ENCODE results near the gene FOSL1.

Gene FOSL1

GRCh38 chr11:65922565-65922964 lies 22.4 kb upstream of the FOSL1 start:
- no peak for TF ChIP-seq Cebpa-rat (IDR thresholded peaks at IDR 0.05)
- H3K36me3 ChIP-seq: peaks cover 15 to 38% (median 24%) of the 10 kb centered on the region in 11 experiments
- no peak overlapping the region for H3K4me2 ChIP-seq

DNA sequence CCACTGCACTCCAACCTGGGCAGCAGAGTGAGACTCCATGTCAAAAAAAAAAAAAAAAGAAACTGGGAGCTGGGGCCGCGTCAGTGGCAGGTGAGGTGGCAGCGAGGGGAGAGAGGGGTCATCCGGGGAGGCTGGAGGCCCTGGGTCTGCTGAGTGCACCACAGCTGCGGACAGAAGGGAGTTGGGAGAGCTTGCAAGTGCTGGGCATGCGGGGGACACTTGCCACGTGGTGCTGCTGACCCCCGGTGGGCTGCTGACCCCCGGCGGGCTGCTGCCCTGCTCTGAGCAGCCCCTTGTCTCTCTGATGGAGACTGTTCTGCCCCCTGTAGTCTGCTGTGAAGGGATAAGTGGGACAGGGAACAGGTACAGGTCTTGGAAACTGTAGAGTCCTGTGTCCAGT lies 21.7 kb upstream of the FOSL1 start:
- peaks cover 15 to 38% (median 24%) of the 10 kb centered on the region in 11 experiments for H3K36me3 ChIP-seq
- no peak overlapping the region for H3K4me3 ChIP-seq
- peaks cover under 1 to 22% (median 8%) of the 10 kb centered on the region in 11 experiments; a peak in 11 of 22 replicates for H4K20me1 ChIP-seq
- H3K27ac ChIP-seq: no peak overlapping the region
- no peak for TF ChIP-seq Cebpa-rat (IDR thresholded peaks at IDR 0.05)
- H3K9ac ChIP-seq: peak overlapping the region in 3 of 11 experiments; percentile 21 to 26 (median 24); a peak in 2 of 22 replicates
- H3K4me2 ChIP-seq: no peak overlapping the region
- no peaks in the 10 kb centered on the region for H3K27me3 ChIP-seq
- H3K4me1 ChIP-seq: peaks cover 27 to 40% (median 32%) of the 10 kb centered on the region in 10 experiments
- H3K9me3 ChIP-seq (replicated peaks in 1 of 11): no peaks in the 10 kb centered on the region

More at GRCh38 chr11:65922565-65922964, 22.4 kb upstream of the FOSL1 start:
- Histone ChIP-seq H3K27ac (no peak overlapping the region), H4K20me1 (peaks cover 0 to 17% (median 6%) of the 10 kb centered on the region in 11 experiments; a peak in 10 of 22 replicates), H3K4me1 (peaks cover 27 to 40% (median 32%) of the 10 kb centered on the region in 10 experiments), H3K9me3 (replicated peaks in 1 of 11) (no peaks in the 10 kb centered on the region), H3K9ac (peak overlapping the region in 1 of 11 experiments; percentile 21; a peak in 1 of 22 replicates), H3K27me3 (no peaks in the 10 kb centered on the region), H3K4me3 (no peak overlapping the region)

DNA sequence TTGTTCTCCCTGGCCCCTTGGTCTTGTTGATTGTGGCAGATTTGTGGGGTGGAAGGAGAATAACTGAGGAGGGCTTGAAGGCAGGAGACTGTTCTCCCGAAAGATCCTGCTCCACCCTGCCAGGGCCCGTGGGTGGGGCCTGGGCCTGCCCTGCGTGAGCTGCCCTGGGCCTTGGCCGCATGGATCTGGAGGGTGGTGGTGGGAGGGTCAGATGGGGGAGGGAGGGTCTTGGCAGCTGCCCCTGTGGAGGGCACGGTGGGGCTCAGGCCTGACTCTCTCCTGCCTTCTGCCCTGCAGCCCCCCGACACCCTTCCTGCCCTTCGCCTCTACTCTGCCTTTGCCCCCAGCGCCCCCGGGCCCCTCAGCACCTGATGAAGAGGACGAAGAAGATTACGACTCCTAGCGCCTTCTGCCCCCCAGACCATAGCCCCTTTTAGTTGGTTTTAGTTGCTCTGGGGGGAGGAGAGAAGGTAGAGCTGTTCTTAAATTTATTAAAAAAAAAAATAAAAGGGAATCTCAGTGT lies 20.9 kb upstream of the FOSL1 start:
- TF ChIP-seq Cebpa-rat (IDR thresholded peaks at IDR 0.05): no peak
- Histone ChIP-seq H3K4me1 (peaks cover 33 to 45% (median 37%) of the 10 kb centered on the region in 10 experiments), H3K27ac (peak overlapping the region in 3 of 11 experiments; percentile 82 to 83 (median 83); a peak in 3 of 22 replicates), H3K27me3 (no peaks in the 10 kb centered on the region), H3K4me2 (peak overlapping the region; percentile 91 to 100 (median 99)), H3K9ac (peak overlapping the region; percentile 72 to 89 (median 83); a peak in 19 of 22 replicates), H3K4me3 (peak overlapping the region in 8 of 10 experiments; percentile 65 to 90 (median 84); a peak in 14 of 20 replicates), H3K9me3 (replicated peaks in 1 of 11) (no peaks in the 10 kb centered on the region), H4K20me1 (peaks cover 5 to 29% (median 13%) of the 10 kb centered on the region in 11 experiments; a peak in 11 of 22 replicates), H3K36me3 (peaks cover 15 to 38% (median 24%) of the 10 kb centered on the region in 11 experiments)

DNA sequence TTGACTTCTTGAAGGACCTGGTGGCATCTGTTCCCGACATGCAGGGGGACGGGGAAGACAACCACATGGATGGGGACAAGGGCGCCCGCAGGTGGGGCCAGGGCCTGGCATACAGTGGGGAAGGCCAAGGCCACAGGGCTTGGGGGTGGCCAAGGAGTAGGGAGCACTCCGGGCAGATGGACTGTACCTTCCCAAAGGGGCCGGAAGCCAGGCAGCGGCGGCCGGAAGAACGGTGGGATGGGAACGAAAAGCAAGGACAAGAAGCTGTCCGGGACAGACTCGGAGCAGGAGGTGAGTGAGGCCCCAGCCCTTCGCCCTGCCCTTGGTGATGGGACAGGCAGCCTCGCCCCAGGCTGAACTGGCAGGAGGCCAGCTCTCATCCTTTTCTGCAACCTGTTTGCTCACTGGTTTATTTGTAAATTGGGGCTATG lies 20.2 kb upstream of the FOSL1 start:
- peak overlapping the region; percentile 91 to 100 (median 99) for H3K4me2 ChIP-seq
- H4K20me1 ChIP-seq: peaks cover 5 to 31% (median 19%) of the 10 kb centered on the region in 11 experiments; a peak in 13 of 22 replicates
- peaks cover 15 to 38% (median 24%) of the 10 kb centered on the region in 11 experiments for H3K36me3 ChIP-seq
- peaks cover 40 to 52% (median 44%) of the 10 kb centered on the region in 10 experiments for H3K4me1 ChIP-seq
- H3K27ac ChIP-seq: peak overlapping the region; percentile 8 to 84 (median 78); a peak in 20 of 22 replicates
- TF ChIP-seq Cebpa-rat (IDR thresholded peaks at IDR 0.05): no peak
- H3K4me3 ChIP-seq: peak overlapping the region; percentile 65 to 90 (median 84)
- H3K9me3 ChIP-seq (replicated peaks in 1 of 11): no peaks in the 10 kb centered on the region
- H3K9ac ChIP-seq: peak overlapping the region; percentile 72 to 89 (median 83)
- no peaks in the 10 kb centered on the region for H3K27me3 ChIP-seq

DNA sequence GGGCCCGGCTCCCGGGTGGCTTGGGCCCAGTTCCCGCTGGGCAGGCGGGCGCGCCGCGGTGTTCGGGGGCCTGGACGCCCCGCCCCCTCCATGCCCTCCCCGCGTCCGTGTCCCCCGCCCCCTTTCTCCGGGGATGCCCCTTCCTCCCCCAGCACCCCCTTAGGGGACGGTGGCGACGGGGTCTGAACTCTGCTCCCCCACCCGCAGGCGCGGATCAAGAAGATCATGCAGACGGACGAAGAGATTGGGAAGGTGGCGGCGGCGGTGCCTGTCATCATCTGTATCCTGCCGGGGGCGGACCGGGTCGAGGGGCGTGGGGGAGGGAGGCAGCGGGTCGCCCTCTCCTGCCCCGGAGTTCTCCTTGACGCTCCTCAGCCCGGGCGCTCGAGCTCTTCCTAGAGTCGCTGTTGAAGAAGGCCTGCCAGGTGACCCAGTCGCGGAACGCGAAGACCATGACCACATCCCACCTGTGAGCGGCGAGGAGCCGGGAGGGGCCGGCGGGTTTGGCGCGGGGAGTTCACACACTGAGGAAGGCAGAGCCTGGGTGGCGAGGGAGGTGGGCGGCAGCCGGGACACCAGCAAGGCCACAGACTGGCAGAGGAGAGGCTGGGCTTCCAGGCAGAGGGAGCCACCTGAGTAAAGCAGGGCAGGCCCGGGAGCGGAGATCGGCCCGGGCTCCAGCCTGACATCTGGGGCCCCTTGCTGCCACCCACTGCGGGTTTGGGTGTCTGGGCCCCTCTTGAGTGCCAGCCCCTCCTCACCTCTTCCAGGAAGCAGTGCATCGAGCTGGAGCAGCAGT lies 19.6 kb upstream of the FOSL1 start:
- peaks cover 46 to 58% (median 50%) of the 10 kb centered on the region in 10 experiments for H3K4me1 ChIP-seq
- H3K36me3 ChIP-seq: peaks cover 15 to 37% (median 24%) of the 10 kb centered on the region in 11 experiments
- H3K27ac ChIP-seq: peak overlapping the region; percentile 8 to 84 (median 78); a peak in 21 of 22 replicates

DNA sequence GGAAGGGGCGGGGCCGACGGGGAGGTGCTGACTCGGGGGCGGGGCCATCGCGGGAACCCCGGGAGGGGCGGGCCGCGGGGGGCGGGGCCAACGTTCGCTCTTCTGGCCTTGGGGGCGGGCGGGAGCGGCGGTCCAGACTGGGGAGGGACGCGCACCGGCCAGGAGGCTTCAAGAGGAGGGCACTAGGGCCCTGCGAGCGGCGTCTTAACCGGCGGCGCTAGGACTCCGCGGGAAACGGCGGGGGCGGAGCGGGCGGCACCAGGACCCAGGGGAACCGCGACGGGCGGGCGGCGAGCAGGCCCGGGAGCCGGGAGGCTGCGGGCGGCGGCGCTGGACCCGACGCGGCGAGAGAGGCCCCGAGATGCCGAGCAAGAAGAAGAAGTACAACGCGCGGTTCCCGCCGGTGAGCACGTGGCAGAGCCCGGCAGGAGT lies 19.0 kb upstream of the FOSL1 start, which contains the start of gene DRAP1:
DRAP1 (plus strand) TSS at position 286 of the 432 bp plus-strand sequence; CDS start at position 362, 76 bp downstream.
- Histone ChIP-seq H3K4me1 (peaks cover 51 to 61% (median 55%) of the 10 kb centered on the region in 10 experiments), H3K27me3 (no peaks in the 10 kb centered on the region), H3K9me3 (replicated peaks in 1 of 11) (no peaks in the 10 kb centered on the region), H3K4me2 (peak within 1 kb of the TSS; percentile 94 to 100 (median 99)), H3K4me3 (peak within 1 kb of the TSS; percentile 78 to 99 (median 92)), H3K9ac (peak within 1 kb of the TSS; percentile 89 to 99 (median 96)), H3K36me3 (peaks cover 15 to 36% (median 24%) of the 10 kb centered on the region in 11 experiments), H3K27ac (peak within 1 kb of the TSS; percentile 90 to 97 (median 93)), H4K20me1 (peaks cover 5 to 36% (median 24%) of the 10 kb centered on the region in 11 experiments; a peak in 14 of 22 replicates)
- no peak for TF ChIP-seq Cebpa-rat (IDR thresholded peaks at IDR 0.05)

More for the DNA sequence above, 19.6 kb upstream of the FOSL1 start:
- Histone ChIP-seq H3K27me3 (no peaks in the 10 kb centered on the region), H4K20me1 (peaks cover 5 to 36% (median 24%) of the 10 kb centered on the region in 11 experiments; a peak in 14 of 22 replicates), H3K9ac (peak overlapping the region; percentile 72 to 89 (median 83)), H3K4me2 (peak overlapping the region; percentile 91 to 100 (median 99)), H3K9me3 (replicated peaks in 1 of 11) (no peaks in the 10 kb centered on the region), H3K4me3 (peak overlapping the region; percentile 65 to 90 (median 84))
- TF ChIP-seq Cebpa-rat (IDR thresholded peaks at IDR 0.05): no peak

GRCh38 chr11:65918211-65919140 lies 18.3 kb upstream of the FOSL1 start, which contains the start of gene C11orf68:
TSS of gene C11orf68 (minus strand) at chr11:65919062. CDS start at chr11:65919031, 31 bp downstream.
- H3K9me3 ChIP-seq (replicated peaks in 1 of 11): no peaks in the 10 kb centered on the region
- H3K4me2 ChIP-seq: peak within 1 kb of the TSS; percentile 94 to 100 (median 99)
- H3K4me3 ChIP-seq: peak within 1 kb of the TSS; percentile 78 to 99 (median 92)
- peaks cover 51 to 61% (median 56%) of the 10 kb centered on the region in 10 experiments for H3K4me1 ChIP-seq
- H3K9ac ChIP-seq: peak within 1 kb of the TSS; percentile 89 to 99 (median 96)
- H3K36me3 ChIP-seq: peaks cover 15 to 34% (median 22%) of the 10 kb centered on the region in 11 experiments
- TF ChIP-seq Cebpa-rat (IDR thresholded peaks at IDR 0.05): no peak
- H3K27ac ChIP-seq: peak within 1 kb of the TSS; percentile 90 to 97 (median 93)
- no peaks in the 10 kb centered on the region for H3K27me3 ChIP-seq
- peaks cover 5 to 36% (median 24%) of the 10 kb centered on the region in 11 experiments; a peak in 14 of 22 replicates for H4K20me1 ChIP-seq

All from BLaER1 treated with 17β-estradiol and CSF1 and Interleukin-3, amounts not matched to agents 10 nM and 100 nM (cell line).